ENCODE results near the gene NME7.

Gene NME7

GRCh38 chr1:169121146-169121923, 246.3 kb downstream of the NME7 start:
- DNase-seq, result no peak

GRCh38 chr1:169120066-169120465, 247.5 kb downstream of the NME7 start:
- no peak for DNase-seq

GRCh38 chr1:169119405-169119804, 248.2 kb downstream of the NME7 start:
- DNase-seq, result no peak

- no peak for DNase-seq
These were observed 249.4 kb downstream of the NME7 start for GRCh38 chr1:169118227-169118626.

- DNase-seq, result no peak
These were observed 250.0 kb downstream of the NME7 start for GRCh38 chr1:169117599-169117998.

- DNase-seq, result no peak
These were observed 250.6 kb downstream of the NME7 start for GRCh38 chr1:169117014-169117413.

- DNase-seq, result no peak
These were observed 251.6 kb downstream of the NME7 start for GRCh38 chr1:169115891-169116585.

GRCh38 chr1:169113613-169114119, 253.9 kb downstream of the NME7 start:
- peak; percentile 49 for DNase-seq

GRCh38 chr1:169112241-169112640, 255.4 kb downstream of the NME7 start:
- no peak for DNase-seq

GRCh38 chr1:169111472-169111871, 256.1 kb downstream of the NME7 start:
- no peak for DNase-seq

GRCh38 chr1:169110689-169111447, 256.7 kb downstream of the NME7 start:
- DNase-seq, result no peak

GRCh38 chr1:169110236-169110635, 257.4 kb downstream of the NME7 start:
- no peak for DNase-seq

- DNase-seq, result no peak
These were observed 257.9 kb downstream of the NME7 start for GRCh38 chr1:169109561-169110134.

GRCh38 chr1:169108863-169109560, 258.6 kb downstream of the NME7 start:
- peak; percentile 48 for DNase-seq

- no peak for DNase-seq
These were observed 259.4 kb downstream of the NME7 start for GRCh38 chr1:169108223-169108622.

GRCh38 chr1:169107603-169108208, 259.9 kb downstream of the NME7 start:
- no peak for DNase-seq

- DNase-seq, result no peak
These were observed 260.5 kb downstream of the NME7 start for GRCh38 chr1:169106921-169107602.

- peak; percentile 94 for DNase-seq
These were observed 261.3 kb downstream of the NME7 start, which contains the start of gene ATP1B1 for GRCh38 chr1:169106095-169106920. ATP1B1 (plus strand) TSS chr1:169106690; CDS start chr1:169106830, 140 bp downstream.

- peak; percentile 80 for DNase-seq
These were observed 262.0 kb downstream of the NME7 start for GRCh38 chr1:169105434-169106094.

- DNase-seq, result no peak
These were observed 262.5 kb downstream of the NME7 start for GRCh38 chr1:169105087-169105433.
